H1 (cell line): ENCODE data around the gene CHMP6.
"Not testable (repeated sequence)": the region's sequence is repeated elsewhere in the genome, so short reads cannot be mapped to it uniquely, and the experiment has no call there.

Experiments used
- BACH1 ChIP-seq: IDR thresholded peaks from 2 replicates; pipeline ENCODE4 v1.6.1; 2012; ENCODE audit warnings: low read length, improper control_type of control experiment
- EZH2 ChIP-seq: fragments of 200-600 bp; sonication (generic); IDR thresholded peaks from 2 replicates; pipeline ENCODE4 v1.7.1; 2012; ENCODE audit warnings: low read depth, mild to moderate bottlenecking, moderate library complexity, low read length, inconsistent platforms; ENCODE audit not compliant: severe bottlenecking
- MAFK ChIP-seq: IDR thresholded peaks from 2 replicates; pipeline ENCODE4 v1.6.1; 2012; ENCODE audit warnings: low read depth, mild to moderate bottlenecking, improper control_type of control experiment, low read length
- POLR2AphosphoS5 ChIP-seq: IDR thresholded peaks from 2 replicates; pipeline ENCODE4 v1.6.1; 2011; ENCODE audit warnings: low read depth, low read length
- RBBP5 ChIP-seq: IDR thresholded peaks from 2 replicates; pipeline ENCODE4 v1.7.1; 2012; ENCODE audit warnings: low read depth, mild to moderate bottlenecking, inconsistent platforms, low read length, moderate library complexity, borderline replicate concordance
- SP4 ChIP-seq: IDR thresholded peaks from 2 replicates; pipeline ENCODE4 v1.6.1; 2012; ENCODE audit warnings: low read length, inconsistent platforms
- TAF1 ChIP-seq: IDR thresholded peaks from 2 replicates; pipeline ENCODE4 v1.6.1; 2011; ENCODE audit warnings: mild to moderate bottlenecking, low read depth, low read length
- TF ChIP-seq, protein P1 (sequence below), 3 experiments: IDR thresholded peaks; 1 replicate in 2 of 3; 2 replicates in 1 of 3; pipeline versions ENCODE4 v1.5.1 to v1.6.1; 2011; ENCODE audit warnings: low read length in 3 of 3, mild to moderate bottlenecking in 3 of 3, inconsistent platforms in 2 of 3, low read depth in 1 of 3, moderate library complexity in 1 of 3; ENCODE audit not compliant: insufficient read depth in 1 of 3; ENCODE audit errors: control extremely low read depth in 1 of 3

DNA sequence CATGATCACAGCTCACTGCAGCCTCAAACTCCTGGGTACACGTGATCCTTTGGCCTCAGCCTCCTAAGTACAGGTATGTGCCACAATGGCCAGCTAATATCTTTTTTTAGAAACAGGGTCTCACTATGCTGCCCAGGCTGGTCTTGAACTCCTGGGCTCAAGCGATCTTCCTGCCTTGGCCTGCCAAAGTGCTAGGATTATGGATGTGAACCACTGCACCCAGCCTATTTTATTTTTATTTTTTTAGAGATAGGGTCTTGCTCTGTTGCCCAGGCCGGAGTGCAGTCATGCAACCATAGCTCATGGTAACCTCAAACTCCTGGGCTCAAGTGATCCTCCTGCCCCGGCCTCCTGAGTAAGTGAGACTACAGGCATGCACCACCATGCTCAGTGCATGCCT, 25.7 kb downstream of the CHMP6 start:
- TF ChIP-seq, protein P1, sequence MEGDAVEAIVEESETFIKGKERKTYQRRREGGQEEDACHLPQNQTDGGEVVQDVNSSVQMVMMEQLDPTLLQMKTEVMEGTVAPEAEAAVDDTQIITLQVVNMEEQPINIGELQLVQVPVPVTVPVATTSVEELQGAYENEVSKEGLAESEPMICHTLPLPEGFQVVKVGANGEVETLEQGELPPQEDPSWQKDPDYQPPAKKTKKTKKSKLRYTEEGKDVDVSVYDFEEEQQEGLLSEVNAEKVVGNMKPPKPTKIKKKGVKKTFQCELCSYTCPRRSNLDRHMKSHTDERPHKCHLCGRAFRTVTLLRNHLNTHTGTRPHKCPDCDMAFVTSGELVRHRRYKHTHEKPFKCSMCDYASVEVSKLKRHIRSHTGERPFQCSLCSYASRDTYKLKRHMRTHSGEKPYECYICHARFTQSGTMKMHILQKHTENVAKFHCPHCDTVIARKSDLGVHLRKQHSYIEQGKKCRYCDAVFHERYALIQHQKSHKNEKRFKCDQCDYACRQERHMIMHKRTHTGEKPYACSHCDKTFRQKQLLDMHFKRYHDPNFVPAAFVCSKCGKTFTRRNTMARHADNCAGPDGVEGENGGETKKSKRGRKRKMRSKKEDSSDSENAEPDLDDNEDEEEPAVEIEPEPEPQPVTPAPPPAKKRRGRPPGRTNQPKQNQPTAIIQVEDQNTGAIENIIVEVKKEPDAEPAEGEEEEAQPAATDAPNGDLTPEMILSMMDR (IDR thresholded peaks at IDR 0.05; ENCODE audit: control extremely low read depth in 1 of 3, insufficient read depth in 1 of 3, low read depth in 1 of 3, low read length in 3 of 3) = not testable (repeated sequence)
- not testable (repeated sequence) for TF ChIP-seq SP4, MAFK, EZH2, RBBP5, POLR2AphosphoS5, BACH1, TAF1
